H1 (cell line): ENCODE measurements around the gene CMIP.

Source experiments
- CEBPB ChIP-seq: IDR thresholded peaks from 2 replicates; pipeline ENCODE4 v1.6.1; 2012; ENCODE audit warnings: low read depth, low read length
- CHD2 ChIP-seq: IDR thresholded peaks from 2 replicates; pipeline ENCODE4 v1.6.1; 2012; ENCODE audit warnings: low read length, improper control_type of control experiment
- TAF1 ChIP-seq: IDR thresholded peaks from 2 replicates; pipeline ENCODE4 v1.6.1; 2011; ENCODE audit warnings: mild to moderate bottlenecking, low read depth, low read length
- TF ChIP-seq, protein P1 (sequence below), 3 experiments: IDR thresholded peaks; 1 replicate in 2 of 3; 2 replicates in 1 of 3; pipeline versions ENCODE4 v1.5.1 to v1.6.1; 2011; ENCODE audit warnings: low read length in 3 of 3, mild to moderate bottlenecking in 3 of 3, inconsistent platforms in 2 of 3, low read depth in 1 of 3, moderate library complexity in 1 of 3; ENCODE audit not compliant: insufficient read depth in 1 of 3; ENCODE audit errors: control extremely low read depth in 1 of 3
- TF ChIP-seq, protein P2 (sequence below): IDR thresholded peaks from 2 replicates; pipeline ENCODE4 v1.6.1; 2012; ENCODE audit warnings: low read length, inconsistent platforms

DNA sequence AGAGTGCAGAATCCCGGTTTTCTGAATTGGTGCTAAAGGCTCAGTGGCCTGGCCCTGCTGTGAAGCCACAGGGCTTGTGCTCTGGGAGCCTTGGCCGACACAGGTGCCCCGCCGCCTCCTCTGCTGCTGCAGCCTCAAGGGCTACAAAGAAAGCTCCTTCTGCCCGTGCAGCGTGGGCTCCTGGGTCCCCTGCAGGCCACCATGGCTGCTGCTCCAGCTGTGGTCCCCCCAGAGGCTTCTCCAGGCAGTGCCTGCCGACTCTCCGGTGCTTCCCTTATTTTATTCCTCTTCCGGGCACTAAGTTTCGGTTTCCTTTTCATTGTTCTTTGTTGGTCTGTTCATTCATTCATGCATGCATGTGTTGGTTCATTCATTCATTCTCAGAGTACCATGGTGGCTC is 53.1 kb downstream of the CMIP start:
- TF ChIP-seq CEBPB (no peak), TAF1 (no peak), CHD2 (no peak)
- TF ChIP-seq, protein P1, sequence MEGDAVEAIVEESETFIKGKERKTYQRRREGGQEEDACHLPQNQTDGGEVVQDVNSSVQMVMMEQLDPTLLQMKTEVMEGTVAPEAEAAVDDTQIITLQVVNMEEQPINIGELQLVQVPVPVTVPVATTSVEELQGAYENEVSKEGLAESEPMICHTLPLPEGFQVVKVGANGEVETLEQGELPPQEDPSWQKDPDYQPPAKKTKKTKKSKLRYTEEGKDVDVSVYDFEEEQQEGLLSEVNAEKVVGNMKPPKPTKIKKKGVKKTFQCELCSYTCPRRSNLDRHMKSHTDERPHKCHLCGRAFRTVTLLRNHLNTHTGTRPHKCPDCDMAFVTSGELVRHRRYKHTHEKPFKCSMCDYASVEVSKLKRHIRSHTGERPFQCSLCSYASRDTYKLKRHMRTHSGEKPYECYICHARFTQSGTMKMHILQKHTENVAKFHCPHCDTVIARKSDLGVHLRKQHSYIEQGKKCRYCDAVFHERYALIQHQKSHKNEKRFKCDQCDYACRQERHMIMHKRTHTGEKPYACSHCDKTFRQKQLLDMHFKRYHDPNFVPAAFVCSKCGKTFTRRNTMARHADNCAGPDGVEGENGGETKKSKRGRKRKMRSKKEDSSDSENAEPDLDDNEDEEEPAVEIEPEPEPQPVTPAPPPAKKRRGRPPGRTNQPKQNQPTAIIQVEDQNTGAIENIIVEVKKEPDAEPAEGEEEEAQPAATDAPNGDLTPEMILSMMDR (IDR thresholded peaks at IDR 0.05; ENCODE audit: control extremely low read depth in 1 of 3, insufficient read depth in 1 of 3, low read depth in 1 of 3, low read length in 3 of 3): no peak
- TF ChIP-seq, protein P2, sequence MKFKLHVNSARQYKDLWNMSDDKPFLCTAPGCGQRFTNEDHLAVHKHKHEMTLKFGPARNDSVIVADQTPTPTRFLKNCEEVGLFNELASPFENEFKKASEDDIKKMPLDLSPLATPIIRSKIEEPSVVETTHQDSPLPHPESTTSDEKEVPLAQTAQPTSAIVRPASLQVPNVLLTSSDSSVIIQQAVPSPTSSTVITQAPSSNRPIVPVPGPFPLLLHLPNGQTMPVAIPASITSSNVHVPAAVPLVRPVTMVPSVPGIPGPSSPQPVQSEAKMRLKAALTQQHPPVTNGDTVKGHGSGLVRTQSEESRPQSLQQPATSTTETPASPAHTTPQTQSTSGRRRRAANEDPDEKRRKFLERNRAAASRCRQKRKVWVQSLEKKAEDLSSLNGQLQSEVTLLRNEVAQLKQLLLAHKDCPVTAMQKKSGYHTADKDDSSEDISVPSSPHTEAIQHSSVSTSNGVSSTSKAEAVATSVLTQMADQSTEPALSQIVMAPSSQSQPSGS: no peak
